ENCODE results near the gene MYL7.

The MYL7 gene

DNA sequence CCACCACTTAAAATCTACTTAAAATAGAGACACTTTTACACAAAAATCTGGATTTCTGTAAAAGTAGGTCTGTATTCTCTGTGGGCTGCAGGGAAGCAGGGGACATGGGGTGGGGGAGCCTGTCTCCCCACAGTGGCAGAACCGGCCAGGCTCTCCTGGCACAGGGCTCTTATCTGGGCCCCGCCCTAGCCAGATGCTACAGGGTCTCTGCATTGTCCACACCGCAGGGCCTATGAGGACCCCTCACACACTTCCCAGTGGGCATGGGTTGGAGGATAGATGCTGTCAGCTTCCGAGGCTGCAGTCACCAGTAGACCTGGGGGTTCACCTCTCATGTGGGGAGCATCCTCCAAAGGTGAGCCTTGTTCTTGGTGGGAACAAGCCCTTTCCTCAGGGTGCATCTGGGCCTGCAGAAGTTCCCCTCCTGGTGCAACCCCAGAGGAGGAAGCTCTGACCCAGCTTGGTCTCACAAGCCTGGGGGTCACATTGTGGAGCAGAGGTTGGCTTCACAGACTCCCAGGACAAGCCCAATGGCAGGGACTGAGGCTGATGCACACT lies 15.4 kb upstream of the MYL7 start:
- no peak overlapping the region for H3K4me3 ChIP-seq (ENCODE audit: extremely low read depth, insufficient read depth, low read length, poor library complexity, severe bottlenecking)
- 87% methylated on average over 3 of the region's 4 CpGs; no CpG with 5 or more reads in 1 of the 2 experiments for WGBS, 2 experiments (ENCODE audit: insufficient coverage in 2 of 2)
- no peaks in the 10 kb centered on the region for H3K36me3 ChIP-seq (ENCODE audit: control insufficient read depth, insufficient read depth, low read length)
- no peaks in the 10 kb centered on the region for H3K4me1 ChIP-seq (ENCODE audit: control insufficient read depth, insufficient read depth, low read length, poor library complexity, severe bottlenecking)
- H3K27ac ChIP-seq (ENCODE audit: low read depth, low read length, severe bottlenecking), result no peak overlapping the region
- no peaks in the 10 kb centered on the region for H3K9me3 ChIP-seq (ENCODE audit: control insufficient read depth, low read length)

DNA sequence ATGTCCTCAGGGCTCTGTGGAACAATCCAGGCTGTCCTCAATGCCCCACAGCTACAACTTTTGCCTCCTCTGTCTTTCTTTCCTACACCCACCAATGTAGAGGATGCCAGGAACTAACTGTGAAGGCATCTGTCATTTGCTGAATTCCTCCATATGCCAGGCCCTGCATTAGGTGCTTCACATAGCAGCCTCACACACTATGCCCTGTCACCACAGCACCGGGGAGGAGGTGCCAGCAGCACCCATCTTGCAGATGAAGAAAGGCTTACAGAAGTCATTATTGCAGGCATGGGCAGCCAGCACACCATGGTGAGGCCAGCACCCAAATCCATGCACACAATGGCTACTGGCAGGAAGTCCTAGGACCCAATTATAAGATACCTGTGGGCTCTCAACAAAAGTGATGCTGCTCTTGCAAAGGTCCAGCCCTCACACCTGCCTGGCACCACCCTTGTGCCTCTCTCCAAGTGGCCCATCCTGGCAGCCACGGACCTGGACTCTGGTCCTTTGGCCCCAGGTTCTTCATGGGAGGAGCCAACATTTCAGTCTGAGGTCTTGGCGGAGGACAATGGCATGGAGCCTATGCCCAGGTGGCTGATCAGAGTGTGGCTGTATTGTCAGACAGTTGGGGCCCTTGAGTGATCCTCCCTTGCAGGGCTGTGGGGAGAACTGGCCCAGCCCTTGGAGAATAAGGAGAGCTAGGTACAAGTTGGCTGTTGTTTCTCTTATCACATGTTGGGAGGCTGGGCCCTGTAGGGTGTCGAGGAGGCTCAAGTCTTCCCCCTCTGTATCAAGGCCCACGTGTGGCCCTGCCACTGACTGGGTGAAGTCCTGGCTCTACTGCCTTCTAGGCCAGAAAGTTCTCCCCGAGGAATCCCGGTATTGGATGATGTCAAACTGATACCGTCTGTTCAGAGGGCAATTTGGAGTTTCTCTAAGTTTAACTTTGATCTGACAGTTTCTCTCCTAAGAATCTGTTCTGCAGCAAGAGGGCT lies 14.4 kb upstream of the MYL7 start:
- H3K4me1 ChIP-seq (ENCODE audit: control insufficient read depth, insufficient read depth, low read length, poor library complexity, severe bottlenecking), result no peaks in the 10 kb centered on the region
- H3K27ac ChIP-seq (ENCODE audit: low read depth, low read length, severe bottlenecking), result no peak overlapping the region
- 92 to 98% methylated on average over 8 of the region's 8 CpGs for WGBS, 2 experiments (ENCODE audit: insufficient coverage in 2 of 2)
- H3K36me3 ChIP-seq (ENCODE audit: control insufficient read depth, insufficient read depth, low read length), result no peaks in the 10 kb centered on the region
- no peak overlapping the region for H3K4me3 ChIP-seq (ENCODE audit: extremely low read depth, insufficient read depth, low read length, poor library complexity, severe bottlenecking)
- no peaks in the 10 kb centered on the region for H3K9me3 ChIP-seq (ENCODE audit: control insufficient read depth, low read length)

DNA sequence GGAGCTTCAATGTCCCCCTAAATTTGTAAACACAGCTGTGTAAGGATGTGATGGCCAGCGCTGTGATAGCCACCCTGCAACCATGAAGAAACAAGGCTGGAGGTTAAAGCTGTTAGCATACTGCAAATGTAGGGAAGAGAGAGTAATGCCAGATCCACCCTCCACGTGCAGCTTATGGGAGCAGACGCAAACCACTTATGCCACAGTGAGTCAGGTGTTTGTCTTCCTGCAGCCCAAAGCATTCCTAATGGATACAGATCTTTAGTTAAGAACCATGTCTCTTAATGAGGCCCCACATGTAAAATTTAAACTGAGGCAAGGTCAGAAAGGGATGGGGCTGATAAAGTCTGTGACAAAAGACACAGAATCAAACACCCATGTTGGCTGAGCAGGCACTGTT lies 13.6 kb upstream of the MYL7 start:
- H3K27ac ChIP-seq (ENCODE audit: low read depth, low read length, severe bottlenecking), result no peak overlapping the region
- H3K9me3 ChIP-seq (ENCODE audit: control insufficient read depth, low read length), result no peaks in the 10 kb centered on the region
- H3K4me1 ChIP-seq (ENCODE audit: control insufficient read depth, insufficient read depth, low read length, poor library complexity, severe bottlenecking), result no peaks in the 10 kb centered on the region
- H3K4me3 ChIP-seq (ENCODE audit: extremely low read depth, insufficient read depth, low read length, poor library complexity, severe bottlenecking), result no peak overlapping the region
- no peaks in the 10 kb centered on the region for H3K36me3 ChIP-seq (ENCODE audit: control insufficient read depth, insufficient read depth, low read length)
- WGBS, 2 experiments (ENCODE audit: insufficient coverage in 2 of 2), result 83 to 93% methylated on average over 2 to 3 of the region's 3 CpGs

DNA sequence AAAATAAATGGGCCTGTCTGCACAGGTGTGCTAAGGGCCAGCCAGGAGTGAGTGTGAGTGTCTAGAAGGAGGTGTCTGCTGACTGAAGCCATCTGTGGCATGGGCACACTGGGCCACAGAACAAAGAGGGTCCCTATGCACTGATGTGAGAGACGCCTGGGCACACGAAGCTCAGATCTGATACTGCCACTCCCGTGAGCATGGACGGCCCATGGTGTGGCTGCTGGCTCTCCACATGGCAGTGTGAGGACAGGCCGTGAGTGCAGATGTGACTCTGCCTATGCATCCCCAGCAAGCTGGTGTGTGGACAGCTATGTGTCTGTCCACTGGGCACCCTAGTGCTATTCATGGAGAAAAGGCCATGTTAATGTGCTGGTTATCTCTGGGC lies 12.8 kb upstream of the MYL7 start:
- Histone ChIP-seq H3K4me1 (ENCODE audit: control insufficient read depth, insufficient read depth, low read length, poor library complexity, severe bottlenecking) (no peaks in the 10 kb centered on the region), H3K4me3 (ENCODE audit: extremely low read depth, insufficient read depth, low read length, poor library complexity, severe bottlenecking) (no peak overlapping the region), H3K9me3 (ENCODE audit: control insufficient read depth, low read length) (no peaks in the 10 kb centered on the region), H3K27ac (ENCODE audit: low read depth, low read length, severe bottlenecking) (no peak overlapping the region), H3K36me3 (ENCODE audit: control insufficient read depth, insufficient read depth, low read length) (no peaks in the 10 kb centered on the region)
- 93 to 100% methylated on average over 5 of the region's 5 CpGs for whole genome bisulfite sequencing, 2 experiments (ENCODE audit: insufficient coverage in 2 of 2)

DNA sequence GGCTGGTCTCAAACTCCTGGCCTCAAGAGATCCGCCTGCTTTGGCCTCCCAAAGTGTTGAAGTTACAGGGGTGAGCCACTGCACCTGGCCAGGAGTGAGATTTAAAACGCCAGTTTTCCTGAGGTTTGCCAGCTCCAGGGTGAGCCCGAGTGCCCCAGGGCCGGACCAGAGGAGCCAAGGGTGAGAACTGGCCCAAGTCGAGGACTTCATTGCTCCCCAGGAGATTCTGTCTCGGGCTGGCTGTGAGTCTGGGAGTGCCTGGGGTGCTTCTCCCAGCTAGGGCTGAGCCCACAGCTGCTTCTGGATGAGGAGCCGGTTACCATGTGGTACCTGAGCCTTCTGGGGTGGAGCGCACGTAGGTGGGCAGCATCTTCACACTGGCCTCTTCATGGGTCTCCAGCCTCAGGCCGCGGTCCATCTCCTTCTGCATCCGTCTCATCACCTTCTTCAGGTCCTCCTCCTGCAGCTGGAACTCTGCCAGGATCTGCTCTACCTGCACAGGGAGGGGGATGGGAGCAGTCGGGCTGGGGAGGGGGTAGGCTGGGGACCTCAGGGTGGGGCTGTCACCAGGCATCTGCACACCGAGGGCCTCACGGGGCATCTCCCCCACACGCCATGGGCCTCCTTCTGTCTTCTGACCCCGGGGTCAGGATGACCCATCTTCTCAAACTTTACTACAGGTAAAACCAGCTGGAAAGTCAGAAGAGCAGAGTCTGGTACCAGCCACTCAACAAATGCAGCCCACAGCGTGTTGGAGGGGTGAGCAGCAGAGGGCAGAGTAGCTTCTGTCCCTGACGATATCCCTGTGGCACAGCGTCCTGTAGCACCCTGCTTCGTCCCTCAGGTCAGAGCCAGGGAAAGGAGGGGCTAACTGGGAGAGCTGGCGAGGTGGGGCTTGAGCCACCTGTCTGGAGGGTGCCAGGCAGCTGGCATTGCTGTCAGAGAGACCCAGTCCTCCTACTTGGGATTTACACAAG lies 12.1 kb upstream of the MYL7 start:
- Histone ChIP-seq H3K4me3 (ENCODE audit: extremely low read depth, insufficient read depth, low read length, poor library complexity, severe bottlenecking) (no peak overlapping the region), H3K36me3 (ENCODE audit: control insufficient read depth, insufficient read depth, low read length) (no peaks in the 10 kb centered on the region), H3K27ac (ENCODE audit: low read depth, low read length, severe bottlenecking) (no peak overlapping the region), H3K9me3 (ENCODE audit: control insufficient read depth, low read length) (no peaks in the 10 kb centered on the region), H3K4me1 (ENCODE audit: control insufficient read depth, insufficient read depth, low read length, poor library complexity, severe bottlenecking) (no peaks in the 10 kb centered on the region)
- 86 to 88% methylated on average over 13 to 20 of the region's 22 CpGs for WGBS, 2 experiments (ENCODE audit: insufficient coverage in 2 of 2)

DNA sequence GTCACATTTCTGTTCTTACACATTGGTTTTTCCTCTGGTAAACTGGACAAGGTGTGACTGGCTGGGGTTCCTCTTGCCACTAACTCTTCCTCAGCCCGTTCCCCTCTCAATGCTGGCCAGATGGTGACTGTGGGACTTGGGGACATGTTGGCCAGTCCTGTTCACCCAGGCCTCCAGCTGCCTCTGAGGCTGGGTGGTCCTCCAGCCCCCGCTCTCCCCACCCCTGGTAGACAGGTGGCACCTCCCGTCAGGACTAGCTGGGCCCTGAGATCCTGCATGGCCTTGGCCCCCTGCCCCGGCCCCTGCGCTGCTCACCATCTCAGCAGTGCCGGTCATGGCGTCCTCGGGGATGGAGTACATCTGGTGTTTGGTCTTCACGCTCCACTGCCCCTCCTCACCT lies 10.8 kb upstream of the MYL7 start:
- H3K4me1 ChIP-seq (ENCODE audit: control insufficient read depth, insufficient read depth, low read length, poor library complexity, severe bottlenecking), result no peaks in the 10 kb centered on the region
- H3K36me3 ChIP-seq (ENCODE audit: control insufficient read depth, insufficient read depth, low read length), result no peaks in the 10 kb centered on the region

DNA sequence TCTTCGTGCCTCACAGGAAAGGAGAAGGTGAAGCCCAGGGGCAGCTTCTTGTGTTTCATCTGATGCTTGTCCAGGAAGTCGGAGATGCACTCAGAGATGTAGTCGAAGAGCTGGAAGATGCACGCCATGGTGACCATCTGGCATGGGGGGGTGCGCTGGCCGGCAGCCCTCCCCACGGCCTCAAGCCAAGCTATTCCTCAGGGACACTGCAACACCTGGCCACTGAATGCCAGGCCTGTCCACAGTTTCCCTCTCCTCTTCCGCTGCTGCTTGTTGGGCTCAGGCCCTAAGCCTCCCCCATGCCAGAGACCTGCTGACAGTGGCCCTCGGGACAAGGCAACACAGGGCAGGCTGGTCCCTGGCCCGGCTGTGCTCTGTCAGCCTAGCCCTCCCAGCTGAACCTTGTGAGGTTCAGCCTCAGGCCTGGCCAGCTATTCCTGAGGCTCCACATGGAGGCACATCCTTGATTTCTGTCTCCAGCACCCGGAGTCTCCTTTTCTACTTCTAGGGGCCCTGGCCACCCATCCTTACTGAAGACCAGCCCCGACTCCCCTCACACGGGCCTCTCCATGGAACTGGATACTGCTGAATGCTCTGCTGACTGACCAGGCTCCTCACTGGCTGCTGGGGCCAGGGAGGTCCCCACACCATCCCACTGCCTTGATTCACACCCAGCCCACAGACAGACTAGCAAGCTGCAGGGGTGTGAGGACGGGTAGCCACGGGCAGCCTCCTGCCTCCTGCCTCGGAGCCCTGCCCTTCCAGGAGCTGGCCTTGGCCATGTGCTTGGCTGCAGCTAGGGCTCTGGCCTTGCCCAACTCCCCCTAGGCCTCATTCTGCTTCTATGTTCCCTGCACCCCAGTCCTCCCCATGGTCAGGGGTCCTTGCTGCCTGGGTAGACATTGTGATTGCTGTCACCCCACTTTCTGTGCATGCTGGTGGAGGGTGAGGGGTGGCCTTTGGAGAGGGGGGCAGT lies 10.1 kb upstream of the MYL7 start:
- H3K4me3 ChIP-seq (ENCODE audit: extremely low read depth, insufficient read depth, low read length, poor library complexity, severe bottlenecking), result no peak overlapping the region
- no peak overlapping the region for H3K27ac ChIP-seq (ENCODE audit: low read depth, low read length, severe bottlenecking)
- WGBS, 2 experiments (ENCODE audit: insufficient coverage in 2 of 2), result 84 to 86% methylated on average over 14 to 16 of the region's 16 CpGs
- no peaks in the 10 kb centered on the region for H3K36me3 ChIP-seq (ENCODE audit: control insufficient read depth, insufficient read depth, low read length)
- peaks cover 2% of the 10 kb centered on the region for H3K4me1 ChIP-seq (ENCODE audit: control insufficient read depth, insufficient read depth, low read length, poor library complexity, severe bottlenecking)
- no peaks in the 10 kb centered on the region for H3K9me3 ChIP-seq (ENCODE audit: control insufficient read depth, low read length)

More for the DNA sequence above, 10.8 kb upstream of the MYL7 start:
- no peak overlapping the region for H3K27ac ChIP-seq (ENCODE audit: low read depth, low read length, severe bottlenecking)
- WGBS, 2 experiments (ENCODE audit: insufficient coverage in 2 of 2), result 97% methylated on average over 5 to 9 of the region's 9 CpGs
- H3K9me3 ChIP-seq (ENCODE audit: control insufficient read depth, low read length), result no peaks in the 10 kb centered on the region
- H3K4me3 ChIP-seq (ENCODE audit: extremely low read depth, insufficient read depth, low read length, poor library complexity, severe bottlenecking), result no peak overlapping the region

DNA sequence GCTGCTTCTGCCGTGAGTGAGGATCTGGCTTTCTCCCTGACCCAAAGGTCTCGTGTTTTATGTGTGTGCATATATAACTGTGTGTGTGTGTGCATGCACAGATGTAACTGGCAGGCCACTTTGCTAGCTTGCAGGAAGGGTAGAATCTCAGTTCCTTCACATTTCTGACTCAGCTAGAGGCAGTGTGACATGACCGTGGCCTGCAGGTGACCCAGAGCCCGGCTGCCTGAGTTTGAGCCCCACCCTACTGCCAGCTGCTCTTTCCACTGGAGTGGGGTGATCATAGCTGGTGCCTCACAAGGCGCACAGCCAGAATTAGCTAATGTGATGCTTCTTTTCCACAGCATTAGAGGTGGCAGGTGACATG lies 9.3 kb upstream of the MYL7 start:
- no peak overlapping the region for H3K27ac ChIP-seq (ENCODE audit: low read depth, low read length, severe bottlenecking)
- 85 to 100% methylated on average over 3 to 4 of the region's 5 CpGs for WGBS, 2 experiments (ENCODE audit: insufficient coverage in 2 of 2)
- no peaks in the 10 kb centered on the region for H3K36me3 ChIP-seq (ENCODE audit: control insufficient read depth, insufficient read depth, low read length)
- no peaks in the 10 kb centered on the region for H3K9me3 ChIP-seq (ENCODE audit: control insufficient read depth, low read length)
- H3K4me1 ChIP-seq (ENCODE audit: control insufficient read depth, insufficient read depth, low read length, poor library complexity, severe bottlenecking), result peaks cover 2% of the 10 kb centered on the region
- H3K4me3 ChIP-seq (ENCODE audit: extremely low read depth, insufficient read depth, low read length, poor library complexity, severe bottlenecking), result no peak overlapping the region

DNA sequence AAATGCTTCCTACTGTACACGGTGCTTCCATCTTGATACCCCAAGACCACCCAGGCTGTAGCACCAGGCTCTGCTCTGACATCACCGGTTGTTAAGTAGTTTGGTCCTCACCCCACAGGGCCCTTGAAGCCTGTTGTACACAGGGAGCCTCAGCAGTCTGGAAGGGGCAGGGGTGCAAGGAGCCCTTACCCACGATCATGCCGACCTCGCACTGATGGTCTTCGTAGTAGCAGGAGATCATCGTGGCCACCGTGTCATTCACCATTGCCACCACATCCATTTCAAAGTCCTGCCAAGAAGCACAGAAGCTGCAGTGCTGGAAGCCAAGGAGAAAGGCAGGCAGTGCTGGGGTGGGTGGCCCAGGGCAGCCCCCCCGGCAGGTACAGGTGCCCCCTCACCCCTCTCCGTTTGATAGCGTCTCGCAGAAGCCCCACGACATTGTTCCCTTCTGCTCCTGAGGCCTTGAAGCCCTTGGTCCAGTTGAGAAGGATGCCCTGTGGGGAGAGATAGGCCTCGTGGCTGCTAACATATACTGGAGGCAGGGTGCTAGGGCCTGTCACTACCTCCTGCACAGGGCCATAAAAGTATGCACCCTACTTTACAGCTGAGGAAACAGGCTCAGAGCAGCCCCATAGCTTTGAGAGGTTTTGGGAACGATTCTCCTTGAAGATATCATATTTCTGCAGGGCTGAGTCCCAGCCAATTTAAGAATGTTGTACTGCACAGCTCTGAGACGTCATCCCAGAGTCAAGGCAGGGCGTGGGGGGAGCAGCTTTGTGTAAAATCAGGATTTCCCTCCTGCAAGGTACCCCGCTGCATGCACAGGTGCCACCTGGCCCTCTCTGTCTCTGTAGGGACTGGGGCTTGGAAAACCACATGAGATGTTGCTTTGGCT lies 8.7 kb upstream of the MYL7 start:
- peaks cover 2% of the 10 kb centered on the region for H3K4me1 ChIP-seq (ENCODE audit: control insufficient read depth, insufficient read depth, low read length, poor library complexity, severe bottlenecking)
- H3K4me3 ChIP-seq (ENCODE audit: extremely low read depth, insufficient read depth, low read length, poor library complexity, severe bottlenecking), result no peak overlapping the region
- no peak overlapping the region for H3K27ac ChIP-seq (ENCODE audit: low read depth, low read length, severe bottlenecking)
- no peaks in the 10 kb centered on the region for H3K9me3 ChIP-seq (ENCODE audit: control insufficient read depth, low read length)
- no peaks in the 10 kb centered on the region for H3K36me3 ChIP-seq (ENCODE audit: control insufficient read depth, insufficient read depth, low read length)
- WGBS, 2 experiments (ENCODE audit: insufficient coverage in 2 of 2), result 88 to 94% methylated on average over 13 of the region's 18 CpGs

Measured in mesodermal cell (in vitro differentiated cells).